GM23248 (cell line): Measurements from ENCODE around the gene UNC5C. TPM values are rescaled to one million over a fixed set of nuclear protein-coding genes. Genes with fewer than 3 reads are reported as not detected.

Source experiments
- DNase-seq: peaks from one replicate; pipeline ENCODE4 v3.0.0-alpha.2; 2015
- H2AFZ ChIP-seq: fragments of 200-600 bp; sonication (generic); 2 replicates; pipeline ENCODE4 v1.6.1; 2016; ENCODE audit warnings: antibody characterized with exemption
- H3F3A ChIP-seq: fragments of 200-600 bp; sonication (generic); 2 replicates; pipeline ENCODE4 v1.6.1; 2016; ENCODE audit warnings: mild to moderate bottlenecking, antibody characterized with exemption, mixed run types; ENCODE audit not compliant: insufficient read depth
- H3K27ac ChIP-seq: fragments of 200-600 bp; sonication (generic); 2 replicates; pipeline ENCODE4 v1.5.1; 2016; ENCODE audit warnings: mild to moderate bottlenecking
- H3K27me3 ChIP-seq: fragments of 200-600 bp; sonication (generic); replicated peaks from 2 replicates; pipeline ENCODE4 v1.6.1; 2016; ENCODE audit warnings: mild to moderate bottlenecking; ENCODE audit not compliant: insufficient read depth
- H3K36me3 ChIP-seq: fragments of 200-600 bp; sonication (generic); 2 replicates; pipeline ENCODE4 v1.6.1; 2016; ENCODE audit warnings: low read depth, mild to moderate bottlenecking
- H3K4me1 ChIP-seq: fragments of 200-600 bp; sonication (generic); 2 replicates; pipeline ENCODE4 v1.6.1; 2016; ENCODE audit warnings: mild to moderate bottlenecking; ENCODE audit not compliant: insufficient read depth
- H3K4me2 ChIP-seq: fragments of 200-600 bp; sonication (generic); one replicate; pipeline ENCODE4 v1.6.1; 2016; ENCODE audit warnings: mild to moderate bottlenecking; ENCODE audit not compliant: unreplicated experiment
- H3K4me3 ChIP-seq: fragments of 200-600 bp; sonication (generic); 2 replicates; pipeline ENCODE4 v1.5.1; 2016; ENCODE audit warnings: mild to moderate bottlenecking
- H3K79me2 ChIP-seq: fragments of 200-600 bp; sonication (generic); 2 replicates; pipeline ENCODE4 v1.6.1; 2016; ENCODE audit warnings: mild to moderate bottlenecking; ENCODE audit not compliant: insufficient read depth
- H3K9ac ChIP-seq: fragments of 200-600 bp; sonication (generic); 2 replicates; pipeline ENCODE4 v1.6.1; 2016; ENCODE audit warnings: mild to moderate bottlenecking
- H3K9me2 ChIP-seq: fragments of 200-600 bp; sonication (generic); 2 replicates; pipeline ENCODE4 v1.6.1; 2016; ENCODE audit warnings: mixed run types, mild to moderate bottlenecking, moderate library complexity; ENCODE audit not compliant: insufficient read depth
- H3K9me3 ChIP-seq: fragments of 200-600 bp; sonication (generic); one replicate; pipeline ENCODE4 v1.6.1; 2017; ENCODE audit warnings: low read depth
- H4K20me1 ChIP-seq: fragments of 200-600 bp; sonication (generic); 2 replicates; pipeline ENCODE4 v1.6.0; 2016; ENCODE audit not compliant: insufficient read depth
- EZH2 ChIP-seq: fragments of 200-600 bp; sonication (generic); IDR thresholded peaks from 2 replicates; pipeline ENCODE4 v1.6.1; 2018; ENCODE audit warnings: antibody characterized with exemption, mild to moderate bottlenecking; ENCODE audit not compliant: insufficient read depth, poor library complexity, severe bottlenecking
- EZH2phosphoT487 ChIP-seq: fragments of 200-600 bp; sonication (generic); IDR thresholded peaks from 2 replicates; pipeline ENCODE4 v1.6.1; 2018; ENCODE audit warnings: antibody characterized with exemption, moderate library complexity, mild to moderate bottlenecking, low read depth; ENCODE audit not compliant: insufficient read depth
- WGBS, 2 experiments: methylation state at CpG; one replicate each; pipeline ENCODE4 v1.1.6; 2015 to 2017; ENCODE audit warnings: low lambda C conversion rate in 2 of 2, low coverage in 1 of 2; ENCODE audit errors: missing lambda C conversion rate in 2 of 2; 5-methylcytosine and 5-hydroxymethylcytosine counted together
- in situ Hi-C: fragments of 300-500 bp; cut with MboI; formaldehyde crosslinking; loops from 2 replicates; pipeline ENCODE4 v1.15.0; 2020
- polyA plus RNA-seq: library from polyadenylated mRNA; unstranded; fragments of >200 nt; fragmentation: Nextera tagmentation; extraction: Ambion mirVana; gene quantifications from 2 replicates; pipeline ENCODE4 v1.2.1, GENCODE V29; 2016
- total RNA-seq: library from RNA; depleted of rRNA; stranded (reverse); fragments of >200 nt; shearing (Covaris generic); gene quantifications from 2 replicates; pipeline ENCODE4 v1.2.3, GENCODE V29; 2014

UNC5C gene
- total and polyA plus RNA-seq, 2 experiments from 2014 or later, result not detected

- H3K36me3 ChIP-seq, result no peaks in the 10 kb centered on the region
- TF ChIP-seq EZH2phosphoT487 (no peak), EZH2 (no peak)
- H3K4me2 ChIP-seq, result no peak overlapping the region
- H3K9ac ChIP-seq, result no peak overlapping the region
- no peaks in the 10 kb centered on the region for H3K27me3 ChIP-seq
- no peak overlapping the region for H3K27ac ChIP-seq
- no peak overlapping the region for H3K4me3 ChIP-seq
- 37 to 41% methylated on average over 3 of the region's 3 CpGs for WGBS, 2 experiments
- DNase-seq, result no peak
- in situ Hi-C loops, result no loop called here
- no peaks in the 10 kb centered on the region for H3K9me2 ChIP-seq
- no peaks in the 10 kb centered on the region for H3K9me3 ChIP-seq
- H3K79me2 ChIP-seq, result no peaks in the 10 kb centered on the region
- H2AFZ ChIP-seq, result no peak overlapping the region
- no peaks in the 10 kb centered on the region for H3F3A ChIP-seq
- H4K20me1 ChIP-seq, result no peaks in the 10 kb centered on the region
- H3K4me1 ChIP-seq, result no peaks in the 10 kb centered on the region
Measured at GRCh38 chr4:95361696-95361965, 187.1 kb downstream of the UNC5C start.

GRCh38 chr4:95360906-95361695 is 187.7 kb downstream of the UNC5C start:
- Histone ChIP-seq H3K36me3 (no peaks in the 10 kb centered on the region), H3K4me2 (no peak overlapping the region), H3K27me3 (no peaks in the 10 kb centered on the region), H4K20me1 (no peaks in the 10 kb centered on the region), H3F3A (no peaks in the 10 kb centered on the region), H3K27ac (no peak overlapping the region), H3K9ac (no peak overlapping the region), H3K4me3 (no peak overlapping the region), H3K79me2 (no peaks in the 10 kb centered on the region), H3K9me3 (no peaks in the 10 kb centered on the region), H3K4me1 (no peaks in the 10 kb centered on the region), H2AFZ (no peak overlapping the region), H3K9me2 (no peaks in the 10 kb centered on the region)
- TF ChIP-seq EZH2 (no peak), EZH2phosphoT487 (no peak)
- 17 to 23% methylated on average over 7 of the region's 7 CpGs for WGBS, 2 experiments
- no peak for DNase-seq
- in situ Hi-C loops, result no loop called here

DNA sequence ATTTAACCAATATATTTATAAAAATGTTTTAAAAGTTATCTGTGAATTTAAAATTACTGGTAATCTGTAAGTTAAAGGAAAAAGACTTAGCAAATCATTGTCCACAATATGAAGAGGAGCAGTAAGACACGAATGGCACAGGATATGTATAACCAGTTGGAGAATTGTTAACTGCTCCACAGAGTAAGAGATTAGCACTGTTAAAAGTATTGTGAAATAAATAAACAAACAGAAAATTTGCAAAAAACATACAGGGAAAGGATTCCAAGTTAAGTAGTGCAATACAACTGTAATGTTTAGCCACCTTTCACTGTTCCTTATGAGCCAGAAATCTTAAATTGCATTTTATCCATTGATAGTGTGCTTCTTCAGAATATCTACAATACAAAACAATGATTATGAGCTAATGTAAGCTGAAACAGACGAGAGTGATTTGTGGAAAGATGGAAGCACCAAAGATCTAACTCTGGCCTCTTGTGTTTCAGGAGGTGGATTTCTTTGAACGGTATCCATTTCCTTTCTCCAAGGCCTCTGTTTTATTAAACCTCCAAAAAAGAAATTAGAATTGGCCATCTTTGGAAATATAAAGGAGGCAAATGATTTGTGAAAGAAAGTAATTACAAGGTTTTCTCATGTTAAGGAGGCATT is 188.4 kb downstream of the UNC5C start:
- in situ Hi-C loops, result no loop called here
- TF ChIP-seq EZH2 (no peak), EZH2phosphoT487 (no peak)
- Histone ChIP-seq H3K4me2 (no peak overlapping the region), H3K9me2 (no peaks in the 10 kb centered on the region), H3K9ac (no peak overlapping the region), H3K27me3 (no peaks in the 10 kb centered on the region), H3K36me3 (no peaks in the 10 kb centered on the region), H2AFZ (no peak overlapping the region), H3K79me2 (no peaks in the 10 kb centered on the region), H3K4me3 (no peak overlapping the region), H3K9me3 (no peaks in the 10 kb centered on the region), H4K20me1 (no peaks in the 10 kb centered on the region), H3K27ac (no peak overlapping the region), H3F3A (no peaks in the 10 kb centered on the region), H3K4me1 (no peaks in the 10 kb centered on the region)
- DNase-seq, result no peak
- 10 to 20% methylated on average over 3 of the region's 3 CpGs for WGBS, 2 experiments

- no peak for DNase-seq
- Histone ChIP-seq H3K4me3 (no peak overlapping the region), H3K4me1 (no peaks in the 10 kb centered on the region), H4K20me1 (no peaks in the 10 kb centered on the region), H3K9ac (no peak overlapping the region), H3K9me3 (no peaks in the 10 kb centered on the region), H3K4me2 (no peak overlapping the region), H3F3A (no peaks in the 10 kb centered on the region), H3K27ac (no peak overlapping the region), H2AFZ (no peak overlapping the region), H3K36me3 (no peaks in the 10 kb centered on the region), H3K9me2 (no peaks in the 10 kb centered on the region), H3K27me3 (no peaks in the 10 kb centered on the region), H3K79me2 (no peaks in the 10 kb centered on the region)
- in situ Hi-C loops, result no loop called here
- WGBS, 2 experiments, result 0% methylated on average over 1 of the region's 1 CpG
- TF ChIP-seq EZH2, result no peak
- no peak for TF ChIP-seq EZH2phosphoT487
Measured at GRCh38 chr4:95358421-95358820, 190.4 kb downstream of the UNC5C start.
